HG03571 (cell line): Measurements from ENCODE around the gene NOX5.

Experiments used
- ATAC-seq: cut with Tn5 transposase; IDR thresholded peaks from one replicate; pipeline ENCODE4 v1.9.1; 2021; ENCODE audit not compliant: unreplicated experiment

The NOX5 gene

GRCh38 chr15:69096626-69097025 is 82.1 kb downstream of the NOX5 start:
- no peak for ATAC-seq

DNA sequence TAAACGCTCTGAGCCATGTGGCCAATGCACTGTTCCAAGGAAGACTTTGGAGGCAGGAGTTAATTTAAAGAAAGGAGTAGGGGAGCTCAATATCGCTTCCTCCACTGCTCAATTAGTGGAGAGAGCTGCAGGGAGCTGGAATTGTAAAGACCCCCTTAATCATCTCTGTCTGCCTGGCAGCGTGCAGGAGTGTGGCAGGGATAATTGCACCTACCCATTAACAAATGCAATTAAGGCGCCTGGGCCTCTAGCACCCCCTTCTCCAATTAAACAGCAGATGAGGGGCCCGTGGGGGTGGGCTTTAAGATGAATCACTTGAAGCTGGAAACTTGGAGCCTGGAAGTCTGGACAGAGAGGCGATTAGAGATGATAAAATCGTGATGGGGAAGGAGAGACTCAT is 84.3 kb downstream of the NOX5 start:
- no peak for ATAC-seq

- ATAC-seq = no peak
Measured at GRCh38 chr15:69099941-69100340, 85.4 kb downstream of the NOX5 start.

GRCh38 chr15:69100821-69101220 is 86.3 kb downstream of the NOX5 start:
- ATAC-seq = no peak

- ATAC-seq = peak; percentile 64
Measured at GRCh38 chr15:69104050-69104750, 89.7 kb downstream of the NOX5 start.

DNA sequence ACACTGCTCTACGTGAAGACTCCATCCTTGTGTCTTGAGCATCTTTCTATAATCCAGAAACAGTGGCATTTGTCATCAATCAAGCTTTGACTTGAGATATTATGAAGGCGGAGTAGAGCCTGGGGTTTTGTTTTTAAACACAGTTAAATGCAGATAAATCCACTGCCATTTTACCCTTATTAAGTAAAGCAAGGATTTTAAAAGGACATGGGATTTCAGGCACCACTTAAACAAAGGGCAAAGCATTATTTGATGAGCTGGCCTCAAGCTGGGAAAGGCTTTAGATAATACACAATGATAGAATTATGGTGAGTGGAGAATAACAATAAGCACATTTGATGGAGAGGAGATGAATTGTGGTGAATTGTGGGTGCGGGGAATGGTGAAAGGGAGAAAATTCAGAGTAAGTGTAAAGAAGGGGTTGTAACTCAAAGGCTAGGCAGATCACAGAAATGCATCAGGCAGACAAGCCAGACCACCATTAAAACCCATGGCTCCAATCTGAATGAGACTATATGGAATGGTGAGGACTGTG is 91.0 kb downstream of the NOX5 start:
- ATAC-seq = no peak

- no peak for ATAC-seq
Measured at GRCh38 chr15:69107025-69107620, 92.6 kb downstream of the NOX5 start.
